SH-SY5Y (cell line): ENCODE data around the gene GABRA1.

Experiments used
- GATA2 ChIP-seq: IDR thresholded peaks from 2 replicates; pipeline ENCODE4 v1.6.1; 2011; ENCODE audit warnings: mild to moderate bottlenecking, low read depth, low read length
- GATA3 ChIP-seq: IDR thresholded peaks from 2 replicates; pipeline ENCODE4 v1.6.1; 2011; ENCODE audit warnings: low read depth, mild to moderate bottlenecking, low read length, moderate library complexity

DNA sequence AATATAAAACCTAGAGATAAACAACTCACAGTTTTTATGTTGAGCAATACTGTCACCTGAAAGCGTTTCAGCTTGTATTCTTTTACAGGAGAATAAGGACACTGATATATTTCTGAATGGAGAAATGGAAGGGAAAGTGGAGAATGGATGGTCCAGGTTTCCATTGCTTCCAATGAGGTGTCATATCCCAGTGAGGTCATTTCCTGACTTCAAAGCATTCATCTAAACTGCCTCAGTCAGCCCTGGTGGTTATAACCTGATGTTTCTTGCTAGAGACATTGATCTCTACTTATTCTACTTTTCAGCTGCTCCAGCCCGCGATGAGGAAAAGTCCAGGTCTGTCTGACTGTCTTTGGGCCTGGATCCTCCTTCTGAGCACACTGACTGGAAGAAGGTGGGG, 2.6 kb downstream of the GABRA1 start:
- no peak for TF ChIP-seq GATA3
- TF ChIP-seq GATA2, result no peak
